ENCODE measurements around the gene TSPAN9.

Gene TSPAN9

GRCh38 chr12:3038926-3039510 lies 38.2 kb upstream of the TSPAN9 start:
- Histone ChIP-seq H3K4me3 (ENCODE audit: low read length) (no peak overlapping the region), H3K9ac (ENCODE audit: low read length) (no peak overlapping the region), H3K4me1 (ENCODE audit: control insufficient read depth, insufficient read depth, low read length) (peaks cover 2% of the 10 kb centered on the region), H3K27me3 (ENCODE audit: control insufficient read depth, insufficient read depth, low read length) (no peaks in the 10 kb centered on the region), H3K27ac (ENCODE audit: low read depth, low read length) (no peak overlapping the region), H3K36me3 (ENCODE audit: control insufficient read depth, insufficient read depth, low read length) (peaks cover 2% of the 10 kb centered on the region)

GRCh38 chr12:3040026-3040656 lies 37.0 kb upstream of the TSPAN9 start:
- peaks cover 1% of the 10 kb centered on the region for H3K4me1 ChIP-seq (ENCODE audit: control insufficient read depth, insufficient read depth, low read length)
- H3K27ac ChIP-seq (ENCODE audit: low read depth, low read length) = no peak overlapping the region
- H3K4me3 ChIP-seq (ENCODE audit: low read length) = no peak overlapping the region
- H3K36me3 ChIP-seq (ENCODE audit: control insufficient read depth, insufficient read depth, low read length) = peaks cover 2% of the 10 kb centered on the region
- no peaks in the 10 kb centered on the region for H3K27me3 ChIP-seq (ENCODE audit: control insufficient read depth, insufficient read depth, low read length)
- no peak overlapping the region for H3K9ac ChIP-seq (ENCODE audit: low read length)

GRCh38 chr12:3040663-3041544 lies 36.3 kb upstream of the TSPAN9 start:
- Histone ChIP-seq H3K36me3 (ENCODE audit: control insufficient read depth, insufficient read depth, low read length) (peaks cover 2% of the 10 kb centered on the region), H3K27ac (ENCODE audit: low read depth, low read length) (no peak overlapping the region), H3K4me1 (ENCODE audit: control insufficient read depth, insufficient read depth, low read length) (no peaks in the 10 kb centered on the region), H3K27me3 (ENCODE audit: control insufficient read depth, insufficient read depth, low read length) (no peaks in the 10 kb centered on the region), H3K4me3 (ENCODE audit: low read length) (no peak overlapping the region), H3K9ac (ENCODE audit: low read length) (no peak overlapping the region)

GRCh38 chr12:3041558-3042164 lies 35.5 kb upstream of the TSPAN9 start:
- H3K36me3 ChIP-seq (ENCODE audit: control insufficient read depth, insufficient read depth, low read length) = peaks cover 2% of the 10 kb centered on the region
- H3K4me1 ChIP-seq (ENCODE audit: control insufficient read depth, insufficient read depth, low read length) = no peaks in the 10 kb centered on the region
- H3K27me3 ChIP-seq (ENCODE audit: control insufficient read depth, insufficient read depth, low read length) = no peaks in the 10 kb centered on the region
- no peak overlapping the region for H3K27ac ChIP-seq (ENCODE audit: low read depth, low read length)
- no peak overlapping the region for H3K9ac ChIP-seq (ENCODE audit: low read length)
- no peak overlapping the region for H3K4me3 ChIP-seq (ENCODE audit: low read length)

- Histone ChIP-seq H3K27ac (ENCODE audit: low read depth, low read length) (no peak overlapping the region), H3K9ac (ENCODE audit: low read length) (no peak overlapping the region), H3K4me3 (ENCODE audit: low read length) (no peak overlapping the region), H3K27me3 (ENCODE audit: control insufficient read depth, insufficient read depth, low read length) (no peaks in the 10 kb centered on the region), H3K4me1 (ENCODE audit: control insufficient read depth, insufficient read depth, low read length) (no peaks in the 10 kb centered on the region), H3K36me3 (ENCODE audit: control insufficient read depth, insufficient read depth, low read length) (peaks cover 2% of the 10 kb centered on the region)
These were observed 34.8 kb upstream of the TSPAN9 start for GRCh38 chr12:3042394-3042793.

- H3K9ac ChIP-seq (ENCODE audit: low read length) = no peak overlapping the region
- H3K27me3 ChIP-seq (ENCODE audit: control insufficient read depth, insufficient read depth, low read length) = no peaks in the 10 kb centered on the region
- no peaks in the 10 kb centered on the region for H3K4me1 ChIP-seq (ENCODE audit: control insufficient read depth, insufficient read depth, low read length)
- peaks cover 2% of the 10 kb centered on the region for H3K36me3 ChIP-seq (ENCODE audit: control insufficient read depth, insufficient read depth, low read length)
- no peak overlapping the region for H3K27ac ChIP-seq (ENCODE audit: low read depth, low read length)
- H3K4me3 ChIP-seq (ENCODE audit: low read length) = no peak overlapping the region
These were observed 34.4 kb upstream of the TSPAN9 start for GRCh38 chr12:3042826-3043225.

- Histone ChIP-seq H3K4me1 (ENCODE audit: control insufficient read depth, insufficient read depth, low read length) (no peaks in the 10 kb centered on the region), H3K9ac (ENCODE audit: low read length) (no peak overlapping the region), H3K4me3 (ENCODE audit: low read length) (no peak overlapping the region), H3K27ac (ENCODE audit: low read depth, low read length) (no peak overlapping the region), H3K36me3 (ENCODE audit: control insufficient read depth, insufficient read depth, low read length) (no peaks in the 10 kb centered on the region), H3K27me3 (ENCODE audit: control insufficient read depth, insufficient read depth, low read length) (no peaks in the 10 kb centered on the region)
These were observed 33.8 kb upstream of the TSPAN9 start for GRCh38 chr12:3043406-3043805.

- H3K4me1 ChIP-seq (ENCODE audit: control insufficient read depth, insufficient read depth, low read length) = no peaks in the 10 kb centered on the region
- no peaks in the 10 kb centered on the region for H3K27me3 ChIP-seq (ENCODE audit: control insufficient read depth, insufficient read depth, low read length)
- H3K4me3 ChIP-seq (ENCODE audit: low read length) = no peak overlapping the region
- no peak overlapping the region for H3K9ac ChIP-seq (ENCODE audit: low read length)
- no peak overlapping the region for H3K27ac ChIP-seq (ENCODE audit: low read depth, low read length)
- no peaks in the 10 kb centered on the region for H3K36me3 ChIP-seq (ENCODE audit: control insufficient read depth, insufficient read depth, low read length)
These were observed 33.0 kb upstream of the TSPAN9 start for GRCh38 chr12:3044141-3044630.

- H3K4me1 ChIP-seq (ENCODE audit: control insufficient read depth, insufficient read depth, low read length) = no peaks in the 10 kb centered on the region
- H3K9ac ChIP-seq (ENCODE audit: low read length) = no peak overlapping the region
- no peaks in the 10 kb centered on the region for H3K36me3 ChIP-seq (ENCODE audit: control insufficient read depth, insufficient read depth, low read length)
- peaks cover 4% of the 10 kb centered on the region for H3K27me3 ChIP-seq (ENCODE audit: control insufficient read depth, insufficient read depth, low read length)
- H3K27ac ChIP-seq (ENCODE audit: low read depth, low read length) = no peak overlapping the region
- H3K4me3 ChIP-seq (ENCODE audit: low read length) = no peak overlapping the region
These were observed 31.7 kb upstream of the TSPAN9 start for GRCh38 chr12:3045494-3045893.

GRCh38 chr12:3045989-3046388 lies 31.2 kb upstream of the TSPAN9 start:
- H3K36me3 ChIP-seq (ENCODE audit: control insufficient read depth, insufficient read depth, low read length) = no peaks in the 10 kb centered on the region
- H3K4me1 ChIP-seq (ENCODE audit: control insufficient read depth, insufficient read depth, low read length) = no peaks in the 10 kb centered on the region
- H3K4me3 ChIP-seq (ENCODE audit: low read length) = no peak overlapping the region
- no peak overlapping the region for H3K9ac ChIP-seq (ENCODE audit: low read length)
- H3K27me3 ChIP-seq (ENCODE audit: control insufficient read depth, insufficient read depth, low read length) = peaks cover 4% of the 10 kb centered on the region
- H3K27ac ChIP-seq (ENCODE audit: low read depth, low read length) = no peak overlapping the region

- no peaks in the 10 kb centered on the region for H3K4me1 ChIP-seq (ENCODE audit: control insufficient read depth, insufficient read depth, low read length)
- H3K4me3 ChIP-seq (ENCODE audit: low read length) = no peak overlapping the region
- no peak overlapping the region for H3K27ac ChIP-seq (ENCODE audit: low read depth, low read length)
- H3K9ac ChIP-seq (ENCODE audit: low read length) = no peak overlapping the region
- H3K36me3 ChIP-seq (ENCODE audit: control insufficient read depth, insufficient read depth, low read length) = no peaks in the 10 kb centered on the region
- peaks cover 4% of the 10 kb centered on the region for H3K27me3 ChIP-seq (ENCODE audit: control insufficient read depth, insufficient read depth, low read length)
These were observed 30.6 kb upstream of the TSPAN9 start for GRCh38 chr12:3046441-3047200.

GRCh38 chr12:3047961-3048360 lies 29.2 kb upstream of the TSPAN9 start:
- Histone ChIP-seq H3K4me1 (ENCODE audit: control insufficient read depth, insufficient read depth, low read length) (no peaks in the 10 kb centered on the region), H3K27me3 (ENCODE audit: control insufficient read depth, insufficient read depth, low read length) (peaks cover 4% of the 10 kb centered on the region), H3K4me3 (ENCODE audit: low read length) (no peak overlapping the region)

More at GRCh38 chr12:3047961-3048360, 29.2 kb upstream of the TSPAN9 start:
- no peak overlapping the region for H3K9ac ChIP-seq (ENCODE audit: low read length)
- no peak overlapping the region for H3K27ac ChIP-seq (ENCODE audit: low read depth, low read length)
- no peaks in the 10 kb centered on the region for H3K36me3 ChIP-seq (ENCODE audit: control insufficient read depth, insufficient read depth, low read length)
